Endodermal cell (in vitro differentiated cells): ENCODE measurements around the gene NEUROD4. TPM values are rescaled to one million over a fixed set of nuclear protein-coding genes. Genes with fewer than 3 reads are reported as not detected.

Experiments used
- DNase-seq: peaks from one replicate; pipeline ENCODE4 v3.0.0-alpha.2; 2017
- H3K27ac ChIP-seq: 2 replicates; pipeline ENCODE4 v1.5.1; 2013; ENCODE audit warnings: mild to moderate bottlenecking, low read depth, low read length, moderate library complexity
- H3K27me3 ChIP-seq: 2 replicates; pipeline ENCODE4 v1.6.1; 2013; ENCODE audit warnings: mild to moderate bottlenecking, low read length, moderate library complexity; ENCODE audit not compliant: insufficient read depth, control insufficient read depth, poor library complexity, severe bottlenecking
- H3K36me3 ChIP-seq: 2 replicates; pipeline ENCODE4 v1.7.0; 2013; ENCODE audit warnings: mild to moderate bottlenecking, low read length, moderate library complexity; ENCODE audit not compliant: control insufficient read depth, insufficient read depth
- H3K4me1 ChIP-seq: one replicate; pipeline ENCODE4 v1.7.0; 2013; ENCODE audit warnings: low read length; ENCODE audit not compliant: control insufficient read depth, insufficient read depth
- H3K4me3 ChIP-seq: 2 replicates; pipeline ENCODE4 v1.5.1; 2013; ENCODE audit warnings: mild to moderate bottlenecking, low read length, moderate library complexity
- H3K9ac ChIP-seq: 2 replicates; pipeline ENCODE4 v1.6.1; 2013; ENCODE audit warnings: mild to moderate bottlenecking, low read length, moderate library complexity; ENCODE audit not compliant: poor library complexity, severe bottlenecking; ENCODE audit errors: extremely low read depth
- H3K9me3 ChIP-seq: 2 replicates; pipeline ENCODE4 v1.6.1; 2013; ENCODE audit warnings: mild to moderate bottlenecking, low read length, moderate library complexity; ENCODE audit not compliant: control insufficient read depth
- H3K27ac Mint-ChIP-seq: 2 replicates; pipeline ENCODE4 v1.8.0; 2020; ENCODE audit warnings: mixed read lengths
- H3K27me3 Mint-ChIP-seq: 2 replicates; pipeline ENCODE4 v1.8.0; 2021; ENCODE audit warnings: mild to moderate bottlenecking, mixed read lengths; ENCODE audit not compliant: insufficient read depth
- H3K36me3 Mint-ChIP-seq: 2 replicates; pipeline ENCODE4 v1.8.0; 2020; ENCODE audit warnings: low read depth, mixed read lengths
- H3K4me1 Mint-ChIP-seq: 2 replicates; pipeline ENCODE4 v1.8.0; 2020; ENCODE audit warnings: mixed read lengths
- H3K4me3 Mint-ChIP-seq: 2 replicates; pipeline ENCODE4 v1.8.0; 2020; ENCODE audit warnings: mild to moderate bottlenecking, moderate library complexity, mixed read lengths
- H3K9me3 Mint-ChIP-seq: 2 replicates; pipeline ENCODE4 v1.8.0; 2020; ENCODE audit warnings: mild to moderate bottlenecking, mixed read lengths
- CTCF ChIP-seq: fragments of 200-600 bp; sonication (generic); conservative IDR thresholded peaks from 2 replicates; pipeline ENCODE4 v1.5.0; 2021; ENCODE audit warnings: antibody characterized with exemption, mild to moderate bottlenecking
- WGBS, 2 experiments: methylation state at CpG; one replicate each; pipeline versions ENCODE4 v1.1.5 to v1.1.7; 2013; ENCODE audit warnings: missing lambda C conversion rate in 2 of 2, mixed read lengths in 1 of 2; ENCODE audit not compliant: insufficient coverage in 1 of 2, insufficient read length in 1 of 2; 5-methylcytosine and 5-hydroxymethylcytosine counted together
- total RNA-seq, 2 donors: library from RNA; stranded (reverse); fragmentation: NEBNext Ultra II Directional in 1 of 2; extraction: Animal tissue kit (Norgen Biotek cat#: 25700) in 1 of 2; gene quantifications; 2 replicates in 1 of 2; 3 replicates in 1 of 2; pipeline ENCODE4 v1.2.1, GENCODE V29; 2021

Gene NEUROD4
- total RNA-seq, 2 donors from 2014 or later = not detected

- no peaks in the 10 kb centered on the region for H3K36me3 ChIP-seq
- peaks cover 8% of the 10 kb centered on the region for H3K27me3 ChIP-seq
- H3K4me1 ChIP-seq = no peaks in the 10 kb centered on the region
- DNase-seq = peak; percentile 69
- H3K9ac ChIP-seq = no peak overlapping the region
- Mint-ChIP-seq H3K4me3 (no peak overlapping the region), H3K4me1 (no peaks in the 10 kb centered on the region), H3K27me3 (peaks cover 3% of the 10 kb centered on the region), H3K36me3 (no peaks in the 10 kb centered on the region), H3K9me3 (no peaks in the 10 kb centered on the region), H3K27ac (no peak overlapping the region)
- H3K9me3 ChIP-seq = no peaks in the 10 kb centered on the region
- 43 to 54% methylated on average over 4 to 5 of the region's 6 CpGs for WGBS, 2 experiments
- TF ChIP-seq CTCF = no peak
- no peak overlapping the region for H3K4me3 ChIP-seq
- H3K27ac ChIP-seq = no peak overlapping the region
Measured at GRCh38 chr12:55044135-55044534, 24.4 kb downstream of the NEUROD4 start.

GRCh38 chr12:55049676-55050075 is 29.9 kb downstream of the NEUROD4 start:
- no peak overlapping the region for H3K27ac ChIP-seq
- Mint-ChIP-seq H3K9me3 (no peaks in the 10 kb centered on the region), H3K4me1 (peaks cover 7% of the 10 kb centered on the region), H3K27me3 (no peaks in the 10 kb centered on the region), H3K27ac (no peak overlapping the region), H3K4me3 (no peak overlapping the region), H3K36me3 (no peaks in the 10 kb centered on the region)
- no peaks in the 10 kb centered on the region for H3K9me3 ChIP-seq
- 91 to 96% methylated on average over 14 to 16 of the region's 16 CpGs for WGBS, 2 experiments
- no peak for DNase-seq
- no peak overlapping the region for H3K4me3 ChIP-seq
- no peak for TF ChIP-seq CTCF
- no peaks in the 10 kb centered on the region for H3K4me1 ChIP-seq
- no peaks in the 10 kb centered on the region for H3K36me3 ChIP-seq
- H3K27me3 ChIP-seq = no peaks in the 10 kb centered on the region
- H3K9ac ChIP-seq = no peak overlapping the region

- H3K36me3 Mint-ChIP-seq = no peaks in the 10 kb centered on the region
- Histone ChIP-seq H3K4me1 (no peaks in the 10 kb centered on the region), H3K27me3 (no peaks in the 10 kb centered on the region), H3K36me3 (no peaks in the 10 kb centered on the region), H3K9ac (no peak overlapping the region), H3K9me3 (no peaks in the 10 kb centered on the region), H3K4me3 (no peak overlapping the region), H3K27ac (no peak overlapping the region)
- peak; percentile 47 for TF ChIP-seq CTCF
- no peak overlapping the region for H3K27ac Mint-ChIP-seq
- H3K27me3 Mint-ChIP-seq = no peaks in the 10 kb centered on the region
- peaks cover 7% of the 10 kb centered on the region for H3K4me1 Mint-ChIP-seq
- no peaks in the 10 kb centered on the region for H3K9me3 Mint-ChIP-seq
- peak; percentile 61 for DNase-seq
- H3K4me3 Mint-ChIP-seq = no peak overlapping the region
- 69 to 76% methylated on average over 5 to 7 of the region's 7 CpGs for WGBS, 2 experiments
Measured at GRCh38 chr12:55051197-55051947, 31.6 kb downstream of the NEUROD4 start.
